HepG2 (cell line): ENCODE results near the gene ATG4B. TPM values are rescaled to one million over a fixed set of nuclear protein-coding genes. Genes with fewer than 3 reads are reported as not detected.

Source experiments
- AFF4 ChIP-seq: sonication (generic); formaldehyde crosslinking; IDR thresholded peaks from 2 replicates; pipeline ENCODE4 v1.4.0; 2020; ENCODE audit warnings: missing genetic modification reagents
- AKAP8 ChIP-seq: sonication (generic); formaldehyde crosslinking; IDR thresholded peaks from 2 replicates; pipeline ENCODE4 v1.5.1; 2020; ENCODE audit warnings: mild to moderate bottlenecking, missing genetic modification reagents
- ELK4 ChIP-seq: sonication (generic); formaldehyde crosslinking; IDR thresholded peaks from 2 replicates; pipeline ENCODE4 v1.9.0; 2021; ENCODE audit warnings: missing genetic modification reagents, borderline replicate concordance
- FOSL2 ChIP-seq: sonication (generic); formaldehyde crosslinking; IDR thresholded peaks from 2 replicates; pipeline ENCODE4 v1.4.0; 2020; ENCODE audit warnings: missing genetic modification reagents
- HOXA7 ChIP-seq: sonication (generic); formaldehyde crosslinking; IDR thresholded peaks from 2 replicates; pipeline ENCODE4 v1.8.1; 2022; ENCODE audit warnings: mild to moderate bottlenecking, missing genetic modification reagents, moderate library complexity
- KLF16 ChIP-seq, 2 experiments: sonication (generic) in 1 of 2; formaldehyde crosslinking in 1 of 2; IDR thresholded peaks; 2 replicates each; pipeline versions ENCODE4 v1.6.1 to v1.8.0; 2016 to 2023; ENCODE audit warnings: missing genetic modification reagents in 2 of 2, missing compliant biosample characterization in 1 of 2
- SCMH1 ChIP-seq: sonication (generic); formaldehyde crosslinking; IDR thresholded peaks from 2 replicates; pipeline ENCODE4 v1.9.0; 2021; ENCODE audit warnings: missing genetic modification reagents, mild to moderate bottlenecking, borderline replicate concordance
- SPEN ChIP-seq: sonication (generic); formaldehyde crosslinking; IDR thresholded peaks from 2 replicates; pipeline ENCODE4 v1.5.1; 2020; ENCODE audit warnings: low read depth, mild to moderate bottlenecking, missing genetic modification reagents
- TOPORS ChIP-seq: sonication (generic); formaldehyde crosslinking; IDR thresholded peaks from 2 replicates; pipeline ENCODE4 v1.8.0; 2023; ENCODE audit warnings: mild to moderate bottlenecking, missing genetic modification reagents
- ZNF430 ChIP-seq: sonication (generic); formaldehyde crosslinking; IDR thresholded peaks from 2 replicates; pipeline ENCODE4 v1.9.0; 2021; ENCODE audit warnings: mild to moderate bottlenecking, missing genetic modification reagents
- ZNF451 ChIP-seq: sonication (generic); formaldehyde crosslinking; IDR thresholded peaks from 2 replicates; pipeline ENCODE4 v1.5.0; 2020; ENCODE audit warnings: mild to moderate bottlenecking, missing genetic modification reagents
- ZNF547 ChIP-seq: sonication (generic); formaldehyde crosslinking; IDR thresholded peaks from 2 replicates; pipeline ENCODE4 v1.5.1; 2020; ENCODE audit warnings: mild to moderate bottlenecking, missing genetic modification reagents
- ZNF567 ChIP-seq: sonication (generic); formaldehyde crosslinking; IDR thresholded peaks from 2 replicates; pipeline ENCODE4 v1.8.1; 2023; ENCODE audit warnings: mild to moderate bottlenecking, missing genetic modification reagents, borderline replicate concordance
- ZNF761 ChIP-seq: sonication (generic); formaldehyde crosslinking; conservative IDR thresholded peaks from 2 replicates; pipeline ENCODE4 v1.4.0; 2020; ENCODE audit warnings: mild to moderate bottlenecking, missing genetic modification reagents
- polyA plus RNA-seq, 8 experiments: library from polyadenylated mRNA; depleted of rRNA in 3 of 8; stranded (reverse) in 7 of 8; unstranded in 1 of 8; fragments of >200 nt; fragmentation: Illumina TruSeq in 4 of 8; extraction: Trizol in 4 of 8; gene quantifications; 2 replicates each; pipeline versions ENCODE4 v1.2.1 to v1.2.3, GENCODE V29; 2011 to 2016; ENCODE audit warnings: low read depth in 4 of 8, missing spikeins in 1 of 8, mixed read lengths in 1 of 8; ENCODE audit not compliant: insufficient read depth in 1 of 8
- total RNA-seq, 5 experiments: library from RNA; depleted of rRNA; stranded (reverse); fragments of >200 nt; fragmentation: Illumina TruSeq; extraction: Trizol; gene quantifications; 2 replicates each; pipeline ENCODE4 v1.2.3, GENCODE V29; 2016; ENCODE audit warnings: low read depth in 1 of 5
- TF ChIP-seq, protein P1 (sequence below): sonication (generic); formaldehyde crosslinking; IDR thresholded peaks from 2 replicates; pipeline ENCODE4 v1.8.0; 2022; ENCODE audit warnings: mild to moderate bottlenecking, missing genetic modification reagents
- TF ChIP-seq, protein P2 (sequence below): sonication (generic); formaldehyde crosslinking; IDR thresholded peaks from 2 replicates; pipeline ENCODE4 v1.5.0; 2020; ENCODE audit warnings: mild to moderate bottlenecking, missing genetic modification reagents, borderline replicate concordance

Gene ATG4B
- total and polyA plus RNA-seq, 2 of the 13 experiments (the other 11 are each of a cell fraction or from before 2014, with no cell fraction given): 95.5 to 239 TPM

- TF ChIP-seq TOPORS (CRISPR knock-in tag) (peak; percentile 36; the same call in 1 of the 2 replicates), ZNF547 (CRISPR knock-in tag) (peak; percentile 92), KLF16 (CRISPR knock-in tag; IDR thresholded peaks at IDR 0.05) (peak in 1 of 2 experiments; percentile 94; a peak in 2 of 4 replicates), ZNF451 (CRISPR knock-in tag) (peak; percentile 95), SPEN (CRISPR knock-in tag) (peak; percentile 95), FOSL2 (CRISPR knock-in tag) (peak; percentile 35; the same call in 1 of the 2 replicates), AKAP8 (CRISPR knock-in tag) (peak; percentile 89; the same call in 1 of the 2 replicates), ELK4 (CRISPR knock-in tag) (no peak), SCMH1 (CRISPR knock-in tag) (no peak), ZNF567 (CRISPR knock-in tag) (peak; percentile 91), AFF4 (CRISPR knock-in tag) (0 out of 2 replicates have a peak, but pooled peaks have one; percentile 49), ZNF430 (CRISPR knock-in tag) (no peak), HOXA7 (CRISPR knock-in tag) (no peak), ZNF761 (peak; percentile 88)
- TF ChIP-seq, protein P1, sequence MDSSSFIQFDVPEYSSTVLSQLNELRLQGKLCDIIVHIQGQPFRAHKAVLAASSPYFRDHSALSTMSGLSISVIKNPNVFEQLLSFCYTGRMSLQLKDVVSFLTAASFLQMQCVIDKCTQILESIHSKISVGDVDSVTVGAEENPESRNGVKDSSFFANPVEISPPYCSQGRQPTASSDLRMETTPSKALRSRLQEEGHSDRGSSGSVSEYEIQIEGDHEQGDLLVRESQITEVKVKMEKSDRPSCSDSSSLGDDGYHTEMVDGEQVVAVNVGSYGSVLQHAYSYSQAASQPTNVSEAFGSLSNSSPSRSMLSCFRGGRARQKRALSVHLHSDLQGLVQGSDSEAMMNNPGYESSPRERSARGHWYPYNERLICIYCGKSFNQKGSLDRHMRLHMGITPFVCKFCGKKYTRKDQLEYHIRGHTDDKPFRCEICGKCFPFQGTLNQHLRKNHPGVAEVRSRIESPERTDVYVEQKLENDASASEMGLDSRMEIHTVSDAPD: peak; percentile 73; the same call in 1 of the 2 replicates
- TF ChIP-seq, protein P2, sequence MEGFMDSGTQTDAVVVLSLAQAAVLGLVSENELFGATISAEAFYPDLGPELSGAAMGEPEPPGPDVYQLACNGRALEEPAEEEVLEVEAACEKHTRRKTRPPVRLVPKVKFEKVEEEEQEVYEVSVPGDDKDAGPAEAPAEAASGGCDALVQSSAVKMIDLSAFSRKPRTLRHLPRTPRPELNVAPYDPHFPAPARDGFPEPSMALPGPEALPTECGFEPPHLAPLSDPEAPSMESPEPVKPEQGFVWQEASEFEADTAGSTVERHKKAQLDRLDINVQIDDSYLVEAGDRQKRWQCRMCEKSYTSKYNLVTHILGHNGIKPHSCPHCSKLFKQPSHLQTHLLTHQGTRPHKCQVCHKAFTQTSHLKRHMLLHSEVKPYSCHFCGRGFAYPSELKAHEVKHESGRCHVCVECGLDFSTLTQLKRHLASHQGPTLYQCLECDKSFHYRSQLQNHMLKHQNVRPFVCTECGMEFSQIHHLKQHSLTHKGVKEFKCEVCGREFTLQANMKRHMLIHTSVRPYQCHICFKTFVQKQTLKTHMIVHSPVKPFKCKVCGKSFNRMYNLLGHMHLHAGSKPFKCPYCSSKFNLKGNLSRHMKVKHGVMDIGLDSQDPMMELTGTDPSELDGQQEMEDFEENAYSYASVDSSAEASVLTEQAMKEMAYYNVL: 0 out of 2 replicates have a peak, but pooled peaks have one; percentile 22
These were observed at the start of gene ATG4B, which contains the start of gene THAP4 (continued) for GRCh38 chr2:241637018-241637794.
